Thyroid gland (tissue), 4 donors: Measurements from ENCODE around the gene HIGD2B.

Experiments
- CTCF ChIP-seq, 6 experiments: fragments of 200-600 bp in 3 of 6; fragments of 450-650 bp in 3 of 6; sonication (generic) in 3 of 6; IDR thresholded peaks; one replicate each; pipeline ENCODE4 v1.5.1; 2016 to 2019; ENCODE audit warnings: antibody characterized with exemption in 6 of 6, mild to moderate bottlenecking in 2 of 6, inconsistent platforms in 1 of 6, moderate library complexity in 1 of 6
- POLR2A ChIP-seq, 2 donors: fragments of 450-650 bp; IDR thresholded peaks; one replicate each; pipeline ENCODE4 v1.6.1; 2017; ENCODE audit warnings: antibody characterized with exemption in 2 of 2, mild to moderate bottlenecking in 2 of 2, moderate library complexity in 1 of 2

DNA sequence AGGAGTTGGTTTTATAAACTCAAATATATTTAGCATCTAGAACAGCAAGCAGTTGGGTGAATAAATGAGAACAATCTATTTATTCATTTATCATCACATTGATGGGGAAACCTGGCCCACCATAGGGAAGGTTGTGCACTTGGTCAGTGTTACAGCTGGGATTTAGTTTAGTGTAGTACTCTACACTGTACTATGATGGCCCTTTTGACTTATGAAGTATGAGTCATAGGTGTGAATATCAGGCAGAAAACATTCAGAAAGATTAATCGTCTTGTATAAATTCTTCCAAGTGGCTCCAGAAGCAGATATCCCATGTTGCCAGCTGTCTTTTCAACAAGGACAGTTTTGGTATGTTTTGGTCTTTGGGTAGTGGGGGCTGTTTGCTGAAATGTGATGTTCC is 38.0 kb upstream of the HIGD2B start:
- TF ChIP-seq CTCF (IDR thresholded peaks at IDR 0.05) (no peak), POLR2A (IDR thresholded peaks at IDR 0.05) (no peak)
